ENCODE data around the gene MMP28. TPM values are rescaled to one million over a fixed set of nuclear protein-coding genes. Genes with fewer than 3 reads are reported as not detected.

Gene MMP28
- total and polyA plus RNA-seq, 10 donors = 1.1 to 5.9 (median 2.8) TPM

DNA sequence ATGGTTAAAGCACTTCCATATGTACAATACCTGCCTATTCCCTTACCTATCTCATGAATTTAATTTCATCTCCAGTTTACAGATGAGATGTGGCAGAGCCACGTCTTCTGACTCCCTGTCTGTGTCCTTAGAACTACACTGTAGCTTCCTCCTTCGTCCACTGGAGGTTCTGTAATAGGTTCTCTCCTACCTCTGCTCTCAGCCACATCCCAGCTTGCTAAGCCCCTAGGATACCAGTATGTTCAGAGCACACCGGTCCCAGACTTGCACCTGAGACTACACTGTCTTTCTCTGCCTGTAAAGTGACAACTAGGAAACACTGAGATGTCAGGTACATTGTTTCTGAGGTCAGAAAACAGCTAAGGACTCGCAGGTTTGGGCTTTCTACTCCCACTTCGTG is 67.8 kb downstream of the MMP28 start:
- Histone ChIP-seq H3K27me3 (replicated peaks in 1 of 7) (peaks cover 0 to 18% (median 0%) of the 10 kb centered on the region in 7 donors), H3K4me1 (peaks cover 5 to 26% (median 10%) of the 10 kb centered on the region in 6 donors), H3K4me3 (no peak overlapping the region), H3K36me3 (peaks cover 8 to 67% (median 42%) of the 10 kb centered on the region in 6 donors), H3K27ac (no peak overlapping the region), H3K9me3 (no peaks in the 10 kb centered on the region)
- no peak for DNase-seq
- WGBS, 5 donors = 85 to 92% (median 89%) methylated on average over 5 of the region's 5 CpGs
- TF ChIP-seq POLR2AphosphoS5 (IDR thresholded peaks at IDR 0.05) (no peak), POLR2A (IDR thresholded peaks at IDR 0.05) (no peak)
- TF ChIP-seq, protein P1, sequence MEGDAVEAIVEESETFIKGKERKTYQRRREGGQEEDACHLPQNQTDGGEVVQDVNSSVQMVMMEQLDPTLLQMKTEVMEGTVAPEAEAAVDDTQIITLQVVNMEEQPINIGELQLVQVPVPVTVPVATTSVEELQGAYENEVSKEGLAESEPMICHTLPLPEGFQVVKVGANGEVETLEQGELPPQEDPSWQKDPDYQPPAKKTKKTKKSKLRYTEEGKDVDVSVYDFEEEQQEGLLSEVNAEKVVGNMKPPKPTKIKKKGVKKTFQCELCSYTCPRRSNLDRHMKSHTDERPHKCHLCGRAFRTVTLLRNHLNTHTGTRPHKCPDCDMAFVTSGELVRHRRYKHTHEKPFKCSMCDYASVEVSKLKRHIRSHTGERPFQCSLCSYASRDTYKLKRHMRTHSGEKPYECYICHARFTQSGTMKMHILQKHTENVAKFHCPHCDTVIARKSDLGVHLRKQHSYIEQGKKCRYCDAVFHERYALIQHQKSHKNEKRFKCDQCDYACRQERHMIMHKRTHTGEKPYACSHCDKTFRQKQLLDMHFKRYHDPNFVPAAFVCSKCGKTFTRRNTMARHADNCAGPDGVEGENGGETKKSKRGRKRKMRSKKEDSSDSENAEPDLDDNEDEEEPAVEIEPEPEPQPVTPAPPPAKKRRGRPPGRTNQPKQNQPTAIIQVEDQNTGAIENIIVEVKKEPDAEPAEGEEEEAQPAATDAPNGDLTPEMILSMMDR (IDR thresholded peaks at IDR 0.05 in 8 of 11, conservative IDR thresholded peaks at IDR 0.05 in 3 of 11) = no peak
- intact Hi-C loops (cut with DNase I; ENCODE audit: low total_unique reads) = no loop called here

DNA sequence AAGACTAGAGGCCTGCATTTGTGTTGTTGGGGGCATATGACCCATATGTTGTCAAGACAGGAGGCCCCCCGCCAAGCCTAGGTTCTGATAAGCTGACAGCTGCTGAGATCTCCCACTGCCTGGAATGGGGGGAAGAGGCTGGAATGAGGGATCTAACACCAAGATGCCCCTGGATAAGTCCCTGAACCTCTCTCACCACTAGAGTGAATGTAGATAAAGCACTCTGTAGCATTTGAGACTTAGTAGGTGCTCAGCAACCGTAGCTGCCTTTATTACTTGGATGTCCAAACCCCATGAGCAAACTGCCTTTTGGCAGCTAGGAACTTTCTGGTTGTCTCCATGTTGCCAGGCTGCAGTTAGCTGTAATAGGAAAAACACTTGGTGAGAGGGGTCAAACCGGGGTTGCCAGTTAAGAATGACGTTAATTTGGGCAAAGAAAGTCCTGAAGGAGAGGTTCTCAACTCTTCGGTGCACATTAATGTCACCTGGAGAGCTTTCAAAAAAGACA is 68.4 kb downstream of the MMP28 start:
- no peaks in the 10 kb centered on the region for H3K9me3 ChIP-seq
- H3K27ac ChIP-seq = peak overlapping the region in 3 of 8 donors; percentile 8 to 45 (median 10)
- intact Hi-C loops (cut with DNase I; ENCODE audit: low total_unique reads) = no loop called here
- TF ChIP-seq POLR2AphosphoS5 (IDR thresholded peaks at IDR 0.05) (no peak), POLR2A (IDR thresholded peaks at IDR 0.05) (no peak)
- TF ChIP-seq, protein P1 (IDR thresholded peaks at IDR 0.05 in 8 of 11, conservative IDR thresholded peaks at IDR 0.05 in 3 of 11) = no peak
- no peak overlapping the region for H3K4me3 ChIP-seq
- WGBS, 5 donors = 82 to 91% (median 87%) methylated on average over 4 to 5 of the region's 5 CpGs
- DNase-seq = no peak
- H3K4me1 ChIP-seq = peaks cover 5 to 21% (median 10%) of the 10 kb centered on the region in 6 donors
- peaks cover 0 to 12% (median 0%) of the 10 kb centered on the region in 7 donors for H3K27me3 ChIP-seq (replicated peaks in 1 of 7)
- peaks cover 8 to 73% (median 43%) of the 10 kb centered on the region in 6 donors for H3K36me3 ChIP-seq

DNA sequence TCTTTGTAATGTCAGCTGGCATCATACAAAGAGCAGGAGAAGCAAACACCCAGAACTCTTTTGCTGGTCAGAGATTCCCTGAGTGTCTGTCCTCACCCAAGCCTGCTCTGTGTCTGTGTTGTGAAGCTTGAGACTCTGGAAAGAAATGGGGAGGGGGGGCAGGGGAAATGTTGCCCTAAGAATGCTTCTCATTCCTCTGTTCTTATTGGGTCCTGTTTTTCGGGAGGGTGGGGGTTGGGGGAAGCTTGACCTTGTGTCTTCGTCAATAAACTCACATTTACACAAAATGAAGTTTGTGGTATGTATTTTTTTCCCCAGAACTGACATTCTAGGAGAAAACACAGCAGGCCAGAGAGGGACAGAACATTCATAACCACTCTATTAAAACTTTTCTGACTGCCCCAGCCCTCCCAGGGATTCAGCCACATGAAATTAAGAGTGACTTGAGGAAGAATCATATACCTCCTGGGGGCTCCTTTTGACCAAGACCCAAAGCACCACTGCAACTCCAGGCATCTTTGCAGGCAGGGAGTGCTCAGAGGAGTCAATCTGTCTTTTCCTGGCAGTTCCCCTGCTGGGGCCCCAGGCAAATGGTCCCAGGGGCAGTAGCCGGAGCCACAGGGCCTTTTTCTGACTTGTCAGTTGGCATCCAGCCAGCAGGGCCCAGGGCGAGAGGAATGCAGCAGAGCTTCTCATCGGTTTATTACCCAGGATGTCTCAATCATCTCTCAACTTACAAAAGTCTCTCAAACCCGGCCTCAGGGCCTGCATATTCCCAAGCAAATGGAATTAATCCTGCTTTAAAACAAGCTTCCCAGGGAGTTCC is 69.1 kb downstream of the MMP28 start:
- TF ChIP-seq, protein P1 (IDR thresholded peaks at IDR 0.05 in 8 of 11, conservative IDR thresholded peaks at IDR 0.05 in 3 of 11) = no peak
- TF ChIP-seq POLR2A (IDR thresholded peaks at IDR 0.05) = no peak
- TF ChIP-seq POLR2AphosphoS5 (IDR thresholded peaks at IDR 0.05) = no peak
- no peak overlapping the region for H3K4me3 ChIP-seq
- intact Hi-C loops (cut with DNase I; ENCODE audit: low total_unique reads) = no loop called here
- 54 to 85% (median 70%) methylated on average over 5 to 6 of the region's 6 CpGs for WGBS, 5 donors
- peaks cover 0 to 6% (median 0%) of the 10 kb centered on the region in 7 donors for H3K27me3 ChIP-seq (replicated peaks in 1 of 7)
- H3K36me3 ChIP-seq = peaks cover 8 to 80% (median 49%) of the 10 kb centered on the region in 6 donors
- DNase-seq = no peak
- H3K27ac ChIP-seq = peak overlapping the region in 4 of 8 donors; percentile 6 to 45 (median 9)
- H3K9me3 ChIP-seq = no peaks in the 10 kb centered on the region
- H3K4me1 ChIP-seq = peaks cover 5 to 15% (median 8%) of the 10 kb centered on the region in 6 donors

DNA sequence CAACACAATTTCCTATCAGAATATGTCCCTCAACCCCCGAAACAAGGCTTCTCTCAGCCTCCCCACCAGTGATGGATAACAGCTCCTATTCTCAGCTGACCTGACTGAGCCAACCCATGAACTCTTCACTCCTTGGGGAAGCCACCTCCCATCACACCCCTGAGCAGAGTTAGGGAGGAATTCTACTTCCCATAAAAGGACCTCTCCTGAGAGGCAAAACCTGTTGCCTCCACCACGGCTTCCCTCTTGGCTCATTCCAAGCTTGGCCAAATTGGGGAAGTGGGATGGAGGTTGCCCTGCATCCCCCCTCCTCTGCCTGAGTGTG is 69.7 kb downstream of the MMP28 start:
- peaks cover 8 to 86% (median 52%) of the 10 kb centered on the region in 6 donors for H3K36me3 ChIP-seq

More for the DNA sequence above, 69.7 kb downstream of the MMP28 start:
- no peaks in the 10 kb centered on the region for H3K9me3 ChIP-seq
- DNase-seq = no peak
- H3K4me1 ChIP-seq = peaks cover 0 to 9% (median 2%) of the 10 kb centered on the region in 6 donors
- peak overlapping the region in 2 of 8 donors; percentile 8 to 45 for H3K27ac ChIP-seq
- WGBS, 5 donors = 65 to 83% (median 78%) methylated on average over 2 of the region's 2 CpGs
- no peaks in the 10 kb centered on the region for H3K27me3 ChIP-seq (replicated peaks in 1 of 7)
- no peak for TF ChIP-seq POLR2A (IDR thresholded peaks at IDR 0.05)
- TF ChIP-seq, protein P1 (IDR thresholded peaks at IDR 0.05 in 8 of 11, conservative IDR thresholded peaks at IDR 0.05 in 3 of 11) = no peak
- TF ChIP-seq POLR2AphosphoS5 (IDR thresholded peaks at IDR 0.05) = no peak
- H3K4me3 ChIP-seq = no peak overlapping the region
- intact Hi-C loops (cut with DNase I; ENCODE audit: low total_unique reads) = no loop called here
